GM23338 (cell line): ENCODE data around the gene LEAP2. TPM values are rescaled to one million over a fixed set of nuclear protein-coding genes. Genes with fewer than 3 reads are reported as not detected.

Source experiments
- ATAC-seq: fragments of 200-7000 bp; cut with Tn5 transposase; 3 replicates; pipeline ENCODE4 v1.9.1; 2020
- DNase-seq: peaks from one replicate; pipeline ENCODE4 v3.0.0-alpha.2; 2015; ENCODE audit warnings: low spot score
- H2AFZ ChIP-seq: fragments of 200-600 bp; sonication (generic); 2 replicates; pipeline ENCODE4 v1.8.0; 2016; ENCODE audit warnings: antibody characterized with exemption, mild to moderate bottlenecking, moderate library complexity
- H3F3A ChIP-seq: fragments of 200-600 bp; sonication (generic); replicated peaks from 2 replicates; pipeline ENCODE4 v1.8.0; 2017; ENCODE audit warnings: antibody characterized with exemption, mixed run types, low read depth
- H3K27ac ChIP-seq: fragments of 200-600 bp; sonication (generic); 2 replicates; pipeline ENCODE4 v1.6.1; 2016; ENCODE audit warnings: low read depth
- H3K27me3 ChIP-seq: fragments of 200-600 bp; sonication (generic); 2 replicates; pipeline ENCODE4 v1.8.0; 2016; ENCODE audit warnings: mild to moderate bottlenecking, mixed run types, moderate library complexity; ENCODE audit not compliant: insufficient read depth
- H3K36me3 ChIP-seq: fragments of 200-600 bp; sonication (generic); 2 replicates; pipeline ENCODE4 v1.8.0; 2016; ENCODE audit warnings: mild to moderate bottlenecking; ENCODE audit not compliant: insufficient read depth
- H3K4me1 ChIP-seq: fragments of 200-600 bp; sonication (generic); 2 replicates; pipeline ENCODE4 v1.8.0; 2016; ENCODE audit warnings: mild to moderate bottlenecking, moderate library complexity; ENCODE audit not compliant: insufficient read depth
- H3K4me2 ChIP-seq: fragments of 200-600 bp; sonication (generic); 2 replicates; pipeline ENCODE4 v1.7.1; 2017; ENCODE audit warnings: mixed run types
- H3K4me3 ChIP-seq: fragments of 200-600 bp; sonication (generic); 2 replicates; pipeline ENCODE4 v1.6.1; 2016; ENCODE audit warnings: mixed run types
- H3K79me2 ChIP-seq: fragments of 200-600 bp; sonication (generic); replicated peaks from 2 replicates; pipeline ENCODE4 v1.8.0; 2017; ENCODE audit warnings: mild to moderate bottlenecking; ENCODE audit not compliant: insufficient read depth
- H3K9me2 ChIP-seq: fragments of 200-600 bp; sonication (generic); 2 replicates; pipeline ENCODE4 v1.8.0; 2017; ENCODE audit not compliant: insufficient read depth
- H4K20me1 ChIP-seq: fragments of 200-600 bp; sonication (generic); replicated peaks from 2 replicates; pipeline ENCODE4 v1.8.0; 2017; ENCODE audit warnings: mild to moderate bottlenecking; ENCODE audit not compliant: insufficient read depth
- H3K27ac Mint-ChIP-seq: 2 replicates; pipeline ENCODE4 v1.8.0; 2020; ENCODE audit warnings: inconsistent platforms, mild to moderate bottlenecking, moderate library complexity, mixed read lengths
- H3K27me3 Mint-ChIP-seq: 3 replicates; pipeline ENCODE4 v1.8.0; 2022; ENCODE audit warnings: low read depth, mild to moderate bottlenecking, moderate library complexity, mixed read lengths, inconsistent platforms; ENCODE audit not compliant: insufficient read depth, poor library complexity
- H3K36me3 Mint-ChIP-seq: 3 replicates; pipeline ENCODE4 v1.8.0; 2021; ENCODE audit warnings: low read depth, mild to moderate bottlenecking, inconsistent platforms, moderate library complexity, mixed read lengths
- H3K4me1 Mint-ChIP-seq: 3 replicates; pipeline ENCODE4 v1.8.0; 2020; ENCODE audit warnings: mild to moderate bottlenecking, inconsistent platforms, mixed read lengths
- H3K4me3 Mint-ChIP-seq: 3 replicates; pipeline ENCODE4 v1.8.0; 2021; ENCODE audit warnings: moderate library complexity, mild to moderate bottlenecking, inconsistent platforms, mixed read lengths
- H3K9me3 Mint-ChIP-seq: 3 replicates; pipeline ENCODE4 v1.8.0; 2020; ENCODE audit warnings: moderate library complexity, mild to moderate bottlenecking, inconsistent platforms, mixed read lengths
- CREB1 ChIP-seq: fragments of 250-450 bp; sonication (Bioruptor Pico); IDR thresholded peaks from 2 replicates; pipeline ENCODE4 v1.5.0; 2020; ENCODE audit warnings: low read depth, mild to moderate bottlenecking, moderate library complexity
- EZH2 ChIP-seq: fragments of 200-600 bp; sonication (generic); IDR thresholded peaks from one replicate; pipeline ENCODE4 v1.8.0; 2017; ENCODE audit warnings: antibody characterized with exemption, mild to moderate bottlenecking, low read depth; ENCODE audit not compliant: unreplicated experiment
- JUNB ChIP-seq: IDR thresholded peaks from one replicate; pipeline ENCODE4 v1.6.1; 2016; ENCODE audit warnings: antibody characterized with exemption; ENCODE audit not compliant: unreplicated experiment
- POLR2AphosphoS5 ChIP-seq: IDR thresholded peaks from 2 replicates; pipeline ENCODE4 v1.6.1; 2016; ENCODE audit warnings: antibody characterized with exemption, low read depth
- STAT1 ChIP-seq: IDR thresholded peaks from one replicate; pipeline ENCODE4 v1.6.1; 2016; ENCODE audit warnings: antibody characterized with exemption; ENCODE audit not compliant: unreplicated experiment
- polyA plus RNA-seq: library from polyadenylated mRNA; unstranded; fragments of >200 nt; fragmentation: Nextera tagmentation; extraction: Ambion mirVana; gene quantifications from 2 replicates; pipeline ENCODE4 v1.2.1, GENCODE V29; 2016
- total RNA-seq: library from RNA; depleted of rRNA; stranded (reverse); fragments of >200 nt; shearing (Covaris generic); gene quantifications from 2 replicates; pipeline ENCODE4 v1.2.3, GENCODE V29; 2014
- TF ChIP-seq, protein P1 (sequence below), 2 experiments: fragments of 200-600 bp in 1 of 2; sonication (generic) in 1 of 2; conservative IDR thresholded peaks; 2 replicates each; pipeline versions ENCODE4 v1.5.1 to v1.6.1; 2016 to 2017; ENCODE audit warnings: antibody characterized with exemption in 2 of 2, low read depth in 2 of 2, mild to moderate bottlenecking in 2 of 2, moderate library complexity in 1 of 2

LEAP2 gene
- total and polyA plus RNA-seq, 2 experiments from 2014 or later, result 1.5 to 1.8 TPM

DNA sequence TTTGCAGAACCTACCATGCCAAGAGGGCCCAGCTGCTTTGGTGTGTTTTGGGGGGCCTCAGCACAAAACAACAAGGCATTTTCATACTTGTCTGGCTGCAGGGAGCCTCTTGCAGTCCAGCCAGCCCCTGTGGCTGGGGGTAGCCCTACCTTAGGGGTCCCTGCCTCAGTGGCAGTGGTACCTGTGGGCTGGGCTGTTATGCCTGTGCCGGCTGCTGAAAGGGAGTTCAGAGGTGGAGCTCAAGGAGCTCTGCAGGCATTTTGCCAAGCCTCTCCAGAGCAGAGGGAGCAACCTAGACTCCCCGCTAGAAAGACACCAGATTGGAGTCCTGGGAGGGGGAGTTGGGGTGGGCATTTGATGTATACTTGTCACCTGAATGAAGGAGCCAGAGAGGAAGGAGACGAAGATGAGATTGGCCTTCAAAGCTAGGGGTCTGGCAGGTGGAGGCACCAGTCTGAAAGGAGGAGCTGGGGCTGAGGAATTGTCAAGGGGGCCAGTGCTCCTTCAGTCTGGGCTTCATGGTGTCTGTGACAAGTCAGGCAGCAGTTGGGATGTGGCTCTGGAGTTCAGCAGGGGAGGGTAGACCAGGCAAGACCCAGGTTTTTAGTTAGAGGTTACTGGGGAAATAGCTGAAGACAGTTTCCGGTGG, 44.5 kb upstream of the LEAP2 start:
- Mint-ChIP-seq H3K4me3 (peak overlapping the region; percentile 80), H3K27ac (no peak overlapping the region), H3K27me3 (peaks cover 67% of the 10 kb centered on the region), H3K4me1 (peaks cover 14% of the 10 kb centered on the region), H3K9me3 (no peaks in the 10 kb centered on the region), H3K36me3 (peaks cover 3% of the 10 kb centered on the region)
- Histone ChIP-seq H3K79me2 (no peaks in the 10 kb centered on the region), H3K36me3 (no peaks in the 10 kb centered on the region), H3K27me3 (peaks cover 91% of the 10 kb centered on the region), H3K9me2 (no peaks in the 10 kb centered on the region), H4K20me1 (no peaks in the 10 kb centered on the region), H3K4me3 (peak overlapping the region; percentile 73), H2AFZ (no peak overlapping the region), H3K27ac (no peak overlapping the region), H3K4me1 (peaks cover 5% of the 10 kb centered on the region), H3K4me2 (peak overlapping the region; percentile 86; the same call in 1 of the 2 replicates), H3F3A (0 out of 2 replicates have a peak, but pooled peaks cover 16% of the 10 kb centered on the region)
- ATAC-seq, result no peak
- TF ChIP-seq CREB1 (CRISPR knock-in tag) (no peak), JUNB (no peak), EZH2 (peak; percentile 28)
- DNase-seq, result no peak

DNA sequence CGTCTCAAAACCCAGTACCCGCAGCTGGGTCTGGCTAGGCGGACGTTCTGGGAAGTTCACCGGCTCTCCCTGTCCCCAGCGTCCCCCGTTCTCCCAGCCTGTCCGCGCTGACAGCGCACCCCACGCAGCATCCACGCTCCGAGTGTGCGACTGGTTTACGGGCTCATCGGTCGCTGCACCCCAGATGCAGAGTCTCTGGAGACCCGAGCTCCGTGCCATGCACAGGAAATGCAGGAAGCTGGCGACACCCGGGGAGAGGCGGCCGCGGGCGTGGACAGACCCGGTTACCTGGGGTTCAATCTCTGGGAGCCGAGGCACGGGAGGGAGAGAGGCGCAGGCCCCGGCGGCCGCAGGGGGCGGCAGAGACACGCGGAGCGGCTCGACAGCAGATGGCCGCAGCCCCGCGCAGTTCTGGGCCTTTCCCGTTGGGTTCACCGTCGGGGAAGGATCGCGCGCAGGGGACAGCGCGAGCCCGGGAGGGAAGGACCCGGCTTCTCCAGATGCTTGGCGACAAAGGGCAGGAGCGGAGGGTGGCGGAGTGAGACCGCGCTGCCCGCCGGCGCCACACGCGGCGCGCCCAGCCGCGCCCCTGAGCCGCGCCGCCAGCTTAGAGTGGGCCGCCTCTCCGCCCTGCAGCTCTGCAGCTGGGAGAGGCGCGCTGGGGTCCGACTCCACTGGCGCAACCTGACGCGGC, 43.6 kb upstream of the LEAP2 start:
- peak overlapping the region; percentile 86 for H3K4me2 ChIP-seq
- TF ChIP-seq, protein P1, sequence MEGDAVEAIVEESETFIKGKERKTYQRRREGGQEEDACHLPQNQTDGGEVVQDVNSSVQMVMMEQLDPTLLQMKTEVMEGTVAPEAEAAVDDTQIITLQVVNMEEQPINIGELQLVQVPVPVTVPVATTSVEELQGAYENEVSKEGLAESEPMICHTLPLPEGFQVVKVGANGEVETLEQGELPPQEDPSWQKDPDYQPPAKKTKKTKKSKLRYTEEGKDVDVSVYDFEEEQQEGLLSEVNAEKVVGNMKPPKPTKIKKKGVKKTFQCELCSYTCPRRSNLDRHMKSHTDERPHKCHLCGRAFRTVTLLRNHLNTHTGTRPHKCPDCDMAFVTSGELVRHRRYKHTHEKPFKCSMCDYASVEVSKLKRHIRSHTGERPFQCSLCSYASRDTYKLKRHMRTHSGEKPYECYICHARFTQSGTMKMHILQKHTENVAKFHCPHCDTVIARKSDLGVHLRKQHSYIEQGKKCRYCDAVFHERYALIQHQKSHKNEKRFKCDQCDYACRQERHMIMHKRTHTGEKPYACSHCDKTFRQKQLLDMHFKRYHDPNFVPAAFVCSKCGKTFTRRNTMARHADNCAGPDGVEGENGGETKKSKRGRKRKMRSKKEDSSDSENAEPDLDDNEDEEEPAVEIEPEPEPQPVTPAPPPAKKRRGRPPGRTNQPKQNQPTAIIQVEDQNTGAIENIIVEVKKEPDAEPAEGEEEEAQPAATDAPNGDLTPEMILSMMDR (conservative IDR thresholded peaks at IDR 0.05; ENCODE audit: low read depth in 2 of 2), result peak; percentile 49 to 74
- TF ChIP-seq STAT1, result no peak
- TF ChIP-seq EZH2, result peak; percentile 72
- TF ChIP-seq POLR2AphosphoS5, result no peak
- 0 out of 2 replicates have a peak, but pooled peaks cover 10% of the 10 kb centered on the region for H3F3A ChIP-seq
- H3K27ac ChIP-seq, result no peak overlapping the region
- peak overlapping the region; percentile 94 for H2AFZ ChIP-seq
- Mint-ChIP-seq H3K9me3 (no peaks in the 10 kb centered on the region), H3K27me3 (peaks cover 62% of the 10 kb centered on the region), H3K27ac (no peak overlapping the region), H3K4me3 (peak overlapping the region; percentile 80), H3K4me1 (peaks cover 14% of the 10 kb centered on the region), H3K36me3 (peaks cover 2% of the 10 kb centered on the region)
- ATAC-seq (peak; percentile 64), DNase-seq (peak; percentile 85)
- peak overlapping the region; percentile 73 for H3K4me3 ChIP-seq
- no peaks in the 10 kb centered on the region for H3K79me2 ChIP-seq
- H3K9me2 ChIP-seq, result no peaks in the 10 kb centered on the region
- H3K4me1 ChIP-seq, result peaks cover 5% of the 10 kb centered on the region
- H3K27me3 ChIP-seq, result peaks cover 82% of the 10 kb centered on the region
- no peaks in the 10 kb centered on the region for H4K20me1 ChIP-seq
- no peaks in the 10 kb centered on the region for H3K36me3 ChIP-seq
